Ascending aorta (tissue), 2 donors: Measurements from ENCODE around the gene SCAF8. TPM values are rescaled to one million over a fixed set of nuclear protein-coding genes. Genes with fewer than 3 reads are reported as not detected.
A peak's percentile ranks its signal among the peaks of the same experiment; 100 is the strongest.

Source experiments
- DNase-seq, 2 donors: peaks; one replicate each; pipeline ENCODE4 v3.0.0-alpha.2; 2019; ENCODE audit warnings: low spot score in 2 of 2
- H3K27ac ChIP-seq, 2 donors: fragments of 200-600 bp; sonication (generic); one replicate each; pipeline ENCODE4 v1.5.1; 2016 to 2017; ENCODE audit warnings: mild to moderate bottlenecking in 1 of 2
- H3K27me3 ChIP-seq: fragments of 200-600 bp; sonication (generic); one replicate; pipeline ENCODE4 v1.5.1; 2017
- H3K36me3 ChIP-seq, 2 donors: fragments of 200-600 bp; sonication (generic); one replicate each; pipeline ENCODE4 v1.5.1; 2016
- H3K4me1 ChIP-seq, 2 donors: fragments of 200-600 bp; sonication (generic); one replicate each; pipeline ENCODE4 v1.5.1; 2016 to 2017; ENCODE audit warnings: mild to moderate bottlenecking in 1 of 2
- H3K4me3 ChIP-seq, 2 donors: fragments of 200-600 bp; sonication (generic); one replicate each; pipeline ENCODE4 v1.5.1; 2016 to 2017; ENCODE audit warnings: mild to moderate bottlenecking in 1 of 2
- H3K9me3 ChIP-seq, 2 donors: fragments of 200-600 bp; sonication (generic); one replicate each; pipeline ENCODE4 v1.5.1; 2016
- CTCF ChIP-seq, 3 experiments: fragments of 200-600 bp in 2 of 3; fragments of 450-650 bp in 1 of 3; sonication (generic) in 2 of 3; IDR thresholded peaks; one replicate each; pipeline ENCODE4 v1.5.1; 2016 to 2019; ENCODE audit warnings: antibody characterized with exemption in 3 of 3, mild to moderate bottlenecking in 1 of 3, moderate library complexity in 1 of 3
- intact Hi-C: fragments of 100-400 bp; cut with DNase I; formaldehyde crosslinking; loops from one replicate; pipeline ENCODE4 v1.15.1; 2023
- total RNA-seq: library from RNA; depleted of rRNA; stranded (reverse); fragments of >200 nt; gene quantifications from one replicate; pipeline ENCODE4 v1.1.0, GENCODE V29; 2016

SCAF8 gene
- total RNA-seq, 1 donor from 2014 or later = 22.6 TPM

GRCh38 chr6:154861825-154862224, 128.6 kb downstream of the SCAF8 start:
- DNase-seq = no peak
- Histone ChIP-seq H3K4me3 (no peak overlapping the region), H3K9me3 (no peaks in the 10 kb centered on the region), H3K36me3 (no peaks in the 10 kb centered on the region), H3K4me1 (no peaks in the 10 kb centered on the region), H3K27me3 (no peaks in the 10 kb centered on the region), H3K27ac (no peak overlapping the region)
- intact Hi-C loops = loop anchor here (10.0 kb wide), 1 partner anchor 383 kb away; no protein-coding TSS in a partner anchor
- TF ChIP-seq CTCF (IDR thresholded peaks at IDR 0.05) = no peak

- H3K36me3 ChIP-seq = no peaks in the 10 kb centered on the region
- no peaks in the 10 kb centered on the region for H3K4me1 ChIP-seq
- H3K27ac ChIP-seq = no peak overlapping the region
- H3K9me3 ChIP-seq = no peaks in the 10 kb centered on the region
- DNase-seq = no peak
- no peak for TF ChIP-seq CTCF (IDR thresholded peaks at IDR 0.05)
- no peaks in the 10 kb centered on the region for H3K27me3 ChIP-seq
- no peak overlapping the region for H3K4me3 ChIP-seq
- intact Hi-C loops = loop anchor here (10.0 kb wide), 1 partner anchor 382 kb away; no protein-coding TSS in a partner anchor
Measured at GRCh38 chr6:154862536-154862935, 129.3 kb downstream of the SCAF8 start.

GRCh38 chr6:154864066-154864430, 130.8 kb downstream of the SCAF8 start:
- Histone ChIP-seq H3K36me3 (no peaks in the 10 kb centered on the region), H3K9me3 (no peaks in the 10 kb centered on the region), H3K4me1 (no peaks in the 10 kb centered on the region), H3K27me3 (no peaks in the 10 kb centered on the region), H3K4me3 (no peak overlapping the region), H3K27ac (no peak overlapping the region)
- no peak for DNase-seq
- TF ChIP-seq CTCF (IDR thresholded peaks at IDR 0.05) = no peak
- intact Hi-C loops = loop anchor here (10.0 kb wide), 1 partner anchor 381 kb away; no protein-coding TSS in a partner anchor

GRCh38 chr6:154865291-154865690, 132.1 kb downstream of the SCAF8 start:
- Histone ChIP-seq H3K9me3 (no peaks in the 10 kb centered on the region), H3K4me3 (no peak overlapping the region), H3K36me3 (no peaks in the 10 kb centered on the region), H3K4me1 (no peaks in the 10 kb centered on the region), H3K27me3 (no peaks in the 10 kb centered on the region), H3K27ac (no peak overlapping the region)
- no peak for TF ChIP-seq CTCF (IDR thresholded peaks at IDR 0.05)
- DNase-seq = no peak
- intact Hi-C loops = loop anchor here (10.0 kb wide), 1 partner anchor 380 kb away; no protein-coding TSS in a partner anchor

- no peak for DNase-seq
- Histone ChIP-seq H3K36me3 (no peaks in the 10 kb centered on the region), H3K27ac (no peak overlapping the region), H3K4me3 (no peak overlapping the region), H3K9me3 (no peaks in the 10 kb centered on the region), H3K4me1 (no peaks in the 10 kb centered on the region), H3K27me3 (no peaks in the 10 kb centered on the region)
- intact Hi-C loops = loop anchor here (2.0 to 10.0 kb wide), 3 partner anchors 63 to 377 kb away; no protein-coding TSS in a partner anchor
- TF ChIP-seq CTCF (IDR thresholded peaks at IDR 0.05) = peak; percentile 39 to 73 (median 72)
Measured at GRCh38 chr6:154868143-154868594, 135.0 kb downstream of the SCAF8 start.
